AG09309 (cell line): Measurements from ENCODE around the gene KLHDC3.

ENCODE experiments used
- DNase-seq: peaks from one replicate; pipeline ENCODE4 v3.0.0-alpha.2; 2010; ENCODE audit warnings: low read depth
- H3K4me3 ChIP-seq: 2 replicates; pipeline ENCODE4 v1.5.1; 2011; ENCODE audit warnings: mild to moderate bottlenecking, low read depth, low read length, moderate library complexity; ENCODE audit not compliant: control insufficient read depth
- TF ChIP-seq, protein P1 (sequence below): IDR thresholded peaks from 2 replicates; pipeline ENCODE4 v1.5.1; 2011; ENCODE audit warnings: mild to moderate bottlenecking, low read depth, low read length, inconsistent platforms; ENCODE audit not compliant: insufficient read depth, control insufficient read depth; ENCODE audit errors: missing control alignments

Gene KLHDC3

DNA sequence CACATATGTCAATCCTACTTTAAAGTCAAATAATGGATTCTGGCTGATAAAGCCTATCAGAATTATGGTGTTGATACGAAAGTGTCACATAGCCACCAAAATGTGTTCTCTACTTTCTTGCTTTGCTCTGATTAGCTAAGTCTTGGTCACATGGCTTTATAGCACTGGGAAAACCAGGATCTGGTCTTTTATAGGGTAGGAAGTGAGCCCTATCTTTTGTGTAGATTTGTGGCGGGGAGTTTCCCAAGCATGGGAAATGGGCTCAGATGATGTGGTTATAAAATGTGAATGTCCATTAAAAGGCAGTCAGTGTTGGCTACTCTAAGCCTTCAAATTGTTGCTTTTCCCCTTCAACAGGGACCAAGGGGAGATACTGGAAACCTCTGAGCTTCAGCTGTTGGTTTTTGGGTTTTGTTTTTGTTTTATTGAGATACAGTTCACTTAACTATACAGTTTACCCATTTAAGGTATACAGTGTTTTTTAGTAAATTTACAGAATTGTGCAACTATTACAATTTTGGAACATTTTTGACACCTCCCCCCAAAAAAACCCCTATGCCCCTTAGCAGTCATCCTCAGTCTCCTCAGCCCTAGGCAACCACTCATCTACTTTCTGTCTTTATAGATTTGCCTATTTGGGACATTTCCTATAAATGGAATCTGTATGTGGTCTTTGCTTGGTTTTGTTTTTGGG, 19.6 kb downstream of the KLHDC3 start:
- H3K4me3 ChIP-seq, result no peak overlapping the region
- TF ChIP-seq, protein P1, sequence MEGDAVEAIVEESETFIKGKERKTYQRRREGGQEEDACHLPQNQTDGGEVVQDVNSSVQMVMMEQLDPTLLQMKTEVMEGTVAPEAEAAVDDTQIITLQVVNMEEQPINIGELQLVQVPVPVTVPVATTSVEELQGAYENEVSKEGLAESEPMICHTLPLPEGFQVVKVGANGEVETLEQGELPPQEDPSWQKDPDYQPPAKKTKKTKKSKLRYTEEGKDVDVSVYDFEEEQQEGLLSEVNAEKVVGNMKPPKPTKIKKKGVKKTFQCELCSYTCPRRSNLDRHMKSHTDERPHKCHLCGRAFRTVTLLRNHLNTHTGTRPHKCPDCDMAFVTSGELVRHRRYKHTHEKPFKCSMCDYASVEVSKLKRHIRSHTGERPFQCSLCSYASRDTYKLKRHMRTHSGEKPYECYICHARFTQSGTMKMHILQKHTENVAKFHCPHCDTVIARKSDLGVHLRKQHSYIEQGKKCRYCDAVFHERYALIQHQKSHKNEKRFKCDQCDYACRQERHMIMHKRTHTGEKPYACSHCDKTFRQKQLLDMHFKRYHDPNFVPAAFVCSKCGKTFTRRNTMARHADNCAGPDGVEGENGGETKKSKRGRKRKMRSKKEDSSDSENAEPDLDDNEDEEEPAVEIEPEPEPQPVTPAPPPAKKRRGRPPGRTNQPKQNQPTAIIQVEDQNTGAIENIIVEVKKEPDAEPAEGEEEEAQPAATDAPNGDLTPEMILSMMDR, result no peak
- no peak for DNase-seq

DNA sequence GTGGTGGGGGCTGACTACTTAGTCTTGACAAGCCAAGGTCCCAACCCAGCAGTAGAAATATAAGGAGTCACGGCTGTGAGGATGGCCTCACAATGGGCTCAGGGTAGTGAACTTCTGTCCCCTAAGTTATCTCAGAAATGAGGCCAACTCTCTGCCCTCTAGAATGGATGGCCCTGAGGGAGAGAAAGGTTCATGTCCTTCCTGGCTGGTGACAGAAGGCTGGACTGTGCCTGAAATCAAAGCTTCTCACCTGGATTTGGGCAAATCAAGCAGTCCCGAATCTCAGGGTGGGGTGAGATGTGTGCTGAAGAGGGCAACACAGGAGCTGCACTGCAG, 20.1 kb downstream of the KLHDC3 start:
- no peak for DNase-seq
- no peak overlapping the region for H3K4me3 ChIP-seq
- TF ChIP-seq, protein P1, result no peak

DNA sequence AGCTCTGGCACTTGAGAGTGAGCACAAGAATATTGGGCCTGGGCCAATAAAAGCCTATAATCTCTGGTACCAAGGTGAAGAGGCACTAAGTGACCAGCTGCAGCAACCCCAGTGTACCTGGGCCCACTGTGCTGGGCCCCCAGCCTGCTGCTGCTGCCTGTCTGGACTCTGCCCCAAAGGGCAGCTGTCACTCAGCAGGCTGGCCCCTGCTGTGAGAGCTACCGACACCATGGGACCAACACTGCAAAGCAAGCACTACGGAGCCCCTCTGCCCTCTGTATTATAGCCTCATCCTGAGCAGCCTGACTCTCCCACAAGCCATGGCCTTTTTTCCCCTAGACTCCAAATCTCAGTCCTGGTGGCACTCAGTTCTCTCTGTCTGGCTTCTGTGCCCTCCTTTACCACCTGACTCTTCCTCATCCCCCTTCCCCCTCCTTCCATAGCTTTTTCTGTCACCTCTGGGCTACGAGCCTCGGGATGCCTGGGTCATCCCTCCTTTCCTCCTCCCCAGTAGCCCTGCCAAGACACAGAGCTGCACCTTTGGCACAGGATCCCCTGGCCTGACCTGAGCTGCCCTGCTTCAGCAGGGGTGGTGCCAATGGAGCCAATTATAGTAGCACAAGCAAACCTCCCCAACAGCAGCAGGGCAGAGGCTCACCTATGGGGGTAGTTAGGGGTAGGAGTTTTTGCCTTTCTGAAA, 21.6 kb downstream of the KLHDC3 start:
- TF ChIP-seq, protein P1, result no peak
- DNase-seq, result no peak
- H3K4me3 ChIP-seq, result no peak overlapping the region

DNA sequence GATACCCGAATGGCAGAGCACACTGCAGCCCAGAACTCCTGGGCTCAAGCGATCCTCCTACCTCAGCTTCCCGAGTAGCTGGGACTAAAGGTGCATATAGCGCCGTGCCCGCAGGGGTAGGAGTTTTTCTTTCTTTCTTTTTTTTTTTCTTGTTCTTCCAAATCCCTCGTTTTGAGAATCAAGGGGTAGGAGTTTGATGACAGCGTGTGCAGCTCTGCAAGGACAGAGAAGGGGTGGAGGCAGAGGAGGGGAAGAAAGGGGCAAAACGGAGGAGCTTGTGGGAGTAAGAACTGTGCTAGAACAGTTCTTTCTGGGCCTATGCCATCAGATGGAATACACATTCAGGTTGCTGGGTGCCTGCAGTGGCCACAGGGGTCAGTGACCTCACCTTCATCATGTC, 22.7 kb downstream of the KLHDC3 start:
- TF ChIP-seq, protein P1, result no peak
- DNase-seq, result no peak
- H3K4me3 ChIP-seq, result no peak overlapping the region

DNA sequence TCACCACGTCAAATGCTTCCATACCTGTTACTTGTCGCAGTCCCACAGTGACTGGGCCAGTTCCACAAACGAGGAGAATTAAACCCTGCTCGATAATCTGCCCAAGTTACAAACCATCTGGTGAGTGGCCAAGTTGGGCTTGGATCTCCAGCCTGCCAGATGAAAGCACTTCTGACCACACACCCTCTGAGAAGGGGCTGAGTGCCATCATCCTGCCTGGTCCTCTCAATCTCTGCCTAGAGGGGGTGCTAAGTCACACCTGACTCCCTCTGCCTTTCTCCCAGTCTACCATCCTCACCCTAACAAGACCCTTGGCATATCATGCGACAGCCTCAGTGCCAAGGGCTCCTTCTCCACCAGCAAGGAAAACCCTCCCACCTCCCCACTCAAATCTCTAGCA, 23.1 kb downstream of the KLHDC3 start:
- H3K4me3 ChIP-seq, result no peak overlapping the region
- no peak for DNase-seq

DNA sequence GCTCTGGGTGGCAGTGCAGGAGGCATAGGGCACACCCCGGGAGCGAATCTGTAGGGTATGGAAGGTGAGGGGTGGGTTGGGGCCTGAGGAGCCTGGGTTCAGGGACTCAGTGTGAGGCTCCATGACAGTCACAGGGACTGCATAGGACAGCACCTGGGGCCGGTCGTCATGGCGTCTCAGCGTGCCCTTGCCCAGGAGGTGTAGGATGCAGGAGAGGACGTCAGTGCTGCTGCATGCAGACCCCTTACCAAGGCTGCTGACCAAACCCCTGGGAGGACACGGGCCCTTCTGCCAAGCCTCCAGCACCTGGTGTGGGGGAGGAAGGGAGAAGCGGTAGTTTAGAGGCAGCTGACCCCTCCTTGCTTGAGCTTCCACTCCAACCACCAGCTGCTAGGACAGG, 23.7 kb downstream of the KLHDC3 start:
- DNase-seq, result no peak
- TF ChIP-seq, protein P1, result no peak
- H3K4me3 ChIP-seq, result no peak overlapping the region

More for the DNA sequence above, 23.1 kb downstream of the KLHDC3 start:
- TF ChIP-seq, protein P1, result no peak
